Measurements from ENCODE around the gene SPACA7.

The SPACA7 gene

GRCh38 chr13:112469071-112469745, 93.1 kb downstream of the SPACA7 start:
- DNase-seq = no peak

- DNase-seq = no peak
These were observed 97.7 kb downstream of the SPACA7 start for GRCh38 chr13:112473818-112474217.

- DNase-seq = no peak
These were observed 98.7 kb downstream of the SPACA7 start for GRCh38 chr13:112474869-112475268.

DNA sequence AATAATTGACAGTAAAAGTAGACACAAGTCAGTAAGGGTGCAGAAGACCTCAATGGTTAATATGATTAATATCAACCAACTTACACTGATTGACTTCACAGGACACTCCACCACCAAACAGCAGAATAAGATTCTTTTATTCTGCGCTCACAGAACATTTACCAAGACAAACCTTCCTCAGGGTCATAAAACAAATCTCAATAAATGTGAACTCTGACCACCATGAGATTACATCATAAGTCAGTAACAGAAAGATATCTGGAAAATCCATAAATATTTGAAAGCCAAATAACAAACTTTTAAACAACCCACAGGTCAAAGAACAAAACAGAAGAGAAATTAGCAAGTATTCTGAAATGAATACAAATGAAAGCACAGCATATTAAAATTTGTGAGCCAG, 99.7 kb downstream of the SPACA7 start:
- no peak for DNase-seq

DNA sequence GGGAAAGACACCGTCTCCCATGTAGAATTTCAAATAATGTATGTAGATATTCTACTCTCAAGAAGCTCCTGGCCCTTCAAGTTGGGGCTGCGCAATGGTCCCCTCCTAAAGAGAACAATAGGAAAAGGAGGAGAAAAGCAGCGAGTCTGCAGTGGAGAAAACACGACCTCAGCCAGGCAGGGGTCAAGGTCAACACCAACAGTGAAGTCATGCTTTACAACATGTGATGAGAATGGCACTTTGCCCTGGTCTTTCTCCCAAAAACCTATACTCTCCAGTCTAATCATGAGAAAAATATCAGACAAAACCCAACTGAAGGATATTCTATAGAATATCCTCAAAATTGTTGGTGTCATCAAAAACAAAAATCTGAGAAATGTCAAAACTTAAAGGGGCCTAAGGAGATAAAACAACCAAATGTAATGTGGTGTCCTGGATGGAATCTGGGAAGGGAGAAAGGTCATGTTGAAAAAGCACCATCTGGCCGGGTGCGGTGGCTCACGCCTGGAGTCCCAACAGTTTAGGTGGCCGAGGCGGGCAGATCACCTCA, 101.0 kb downstream of the SPACA7 start:
- no peak for DNase-seq

GRCh38 chr13:112479389-112479788, 103.2 kb downstream of the SPACA7 start:
- no peak for DNase-seq

- no peak for DNase-seq
These were observed 105.3 kb downstream of the SPACA7 start for GRCh38 chr13:112481458-112481857.

GRCh38 chr13:112483299-112483698, 107.1 kb downstream of the SPACA7 start:
- DNase-seq = peak; percentile 2

All from inflammatory macrophage treated with lipopolysaccharide for 4 hours (primary cell).